GM18511 (cell line): Measurements from ENCODE around the gene SLC6A1.
"Not testable (repeated sequence)": the region's sequence is repeated elsewhere in the genome, so short reads cannot be mapped to it uniquely, and the experiment has no call there.

ENCODE experiments used
- ATAC-seq: cut with Tn5 transposase; IDR thresholded peaks from one replicate; pipeline ENCODE4 v1.9.1; 2021; ENCODE audit warnings: mild to moderate bottlenecking, moderate library complexity; ENCODE audit not compliant: unreplicated experiment

SLC6A1 gene

DNA sequence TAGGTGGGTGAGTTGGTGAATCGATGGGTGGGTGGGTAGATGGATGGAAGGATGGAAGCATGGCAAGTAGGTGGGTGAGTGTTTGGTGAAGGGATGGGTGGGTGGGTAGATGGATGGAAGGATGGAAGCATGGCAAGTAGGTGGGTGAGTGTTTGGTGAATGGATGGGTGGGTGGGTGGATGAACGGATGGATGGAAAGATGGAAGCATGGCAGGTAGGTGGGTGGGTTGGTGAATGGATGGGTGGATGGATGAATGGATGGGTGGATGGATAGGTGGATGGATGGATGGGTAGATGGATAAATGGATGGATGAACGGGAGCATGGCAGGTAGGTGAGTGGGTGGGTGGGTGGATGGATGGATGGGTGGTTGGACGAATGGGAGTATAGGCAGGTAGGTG, 65.1 kb downstream of the SLC6A1 start:
- no peak for ATAC-seq

DNA sequence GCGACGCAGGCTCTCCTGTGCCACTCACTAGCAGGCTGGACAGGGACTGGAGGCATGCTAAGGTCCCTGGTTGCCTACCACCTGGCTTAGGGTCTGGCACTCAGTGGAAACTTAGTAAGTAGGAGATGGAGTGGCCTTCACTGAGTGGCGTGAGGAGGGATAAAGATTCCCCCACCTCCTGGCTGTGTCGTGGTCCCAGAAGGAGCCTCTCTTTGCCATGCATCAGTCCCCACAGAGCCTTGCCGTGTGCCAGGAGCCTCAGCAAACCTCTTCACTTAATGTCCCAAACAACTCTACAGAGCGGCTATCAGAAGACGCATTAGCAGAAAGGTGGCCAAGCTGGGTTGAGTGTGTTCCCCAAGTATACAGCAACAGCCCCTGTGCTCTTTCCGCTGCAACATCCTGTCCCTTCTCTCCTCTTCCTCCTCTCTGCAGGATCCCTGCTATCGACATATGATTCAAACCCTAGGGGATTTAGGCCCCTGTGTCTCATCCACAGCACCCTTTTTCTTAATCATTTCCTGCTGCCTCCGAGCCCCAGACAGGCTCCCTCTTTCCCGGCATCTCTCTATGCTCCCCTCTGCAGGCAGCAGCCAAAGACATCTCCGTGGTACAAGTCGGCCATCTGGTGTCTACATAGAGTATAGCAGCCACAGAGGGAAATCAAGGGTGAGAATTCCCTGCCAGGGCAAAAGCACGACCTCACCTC, 66.7 kb downstream of the SLC6A1 start:
- ATAC-seq = no peak

- no peak for ATAC-seq
Observed at GRCh38 chr3:11059799-11060115, 67.2 kb downstream of the SLC6A1 start.

GRCh38 chr3:11060500-11061251, 68.1 kb downstream of the SLC6A1 start:
- ATAC-seq = no peak

DNA sequence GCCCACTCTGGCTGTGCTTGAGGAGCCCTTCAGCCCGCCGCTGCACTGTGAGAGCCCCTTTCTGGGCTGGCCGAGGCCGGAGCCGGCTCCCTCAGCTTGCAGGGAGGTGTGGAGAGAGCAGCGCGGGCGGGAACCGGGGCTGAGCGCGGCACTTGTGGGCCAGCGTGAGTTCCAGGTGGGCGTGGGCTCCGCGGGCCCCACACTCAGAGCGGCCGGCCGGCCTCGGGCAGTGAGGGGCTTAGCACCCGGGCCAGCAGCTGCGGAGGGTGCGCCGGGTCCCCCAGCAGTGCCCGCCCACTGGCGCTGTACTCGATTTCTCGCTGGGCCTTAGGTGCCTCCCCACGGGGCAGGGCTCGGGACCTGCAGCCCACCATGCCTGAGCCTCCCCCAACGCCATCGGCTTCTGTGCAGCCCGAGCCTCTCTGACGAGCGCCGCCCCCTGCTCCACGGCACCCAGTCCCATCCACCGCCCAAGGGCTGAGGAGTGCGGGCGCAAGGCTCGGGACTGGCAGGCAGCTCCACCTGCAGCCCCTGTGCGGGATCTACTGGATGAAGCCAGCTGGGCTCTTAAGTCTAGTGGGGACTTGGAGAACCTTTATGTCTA, 68.8 kb downstream of the SLC6A1 start:
- not testable (repeated sequence) for ATAC-seq

GRCh38 chr3:11062704-11063103, 70.2 kb downstream of the SLC6A1 start:
- no peak for ATAC-seq

DNA sequence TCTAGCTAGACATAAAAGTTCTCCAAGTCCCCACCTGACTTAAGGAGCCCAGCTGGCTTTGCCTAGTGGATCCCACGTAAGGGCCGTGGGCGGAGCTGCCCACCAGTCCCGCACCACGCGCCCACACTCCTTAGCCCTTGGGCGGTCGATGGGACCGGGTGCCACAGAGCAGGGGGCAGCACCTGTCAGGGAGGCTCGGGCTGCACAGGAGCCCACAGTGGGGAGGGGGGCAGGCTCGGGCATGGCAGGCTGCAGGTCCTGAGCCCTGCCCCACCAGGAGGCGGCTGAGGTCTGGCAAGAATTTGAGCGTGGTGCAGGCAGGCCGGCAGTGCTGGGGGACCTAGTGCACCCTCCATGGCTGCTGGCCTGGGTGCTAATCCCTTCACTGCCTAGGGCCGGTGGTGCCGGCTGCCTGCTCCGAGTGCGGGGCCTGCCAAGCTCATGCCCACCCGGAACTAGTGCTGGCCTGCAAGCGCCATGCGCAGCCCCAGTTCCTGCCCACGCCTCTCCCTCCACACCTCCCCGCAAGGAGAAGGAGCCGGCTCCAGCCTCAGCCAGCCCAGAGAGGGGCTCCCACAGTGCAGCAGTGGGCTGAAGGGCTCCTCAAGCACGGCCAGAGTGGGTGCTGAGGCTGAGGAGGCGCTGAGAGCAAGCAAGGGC, 78.7 kb downstream of the SLC6A1 start:
- no peak for ATAC-seq

GRCh38 chr3:11072631-11073030, 80.1 kb downstream of the SLC6A1 start:
- ATAC-seq = no peak

DNA sequence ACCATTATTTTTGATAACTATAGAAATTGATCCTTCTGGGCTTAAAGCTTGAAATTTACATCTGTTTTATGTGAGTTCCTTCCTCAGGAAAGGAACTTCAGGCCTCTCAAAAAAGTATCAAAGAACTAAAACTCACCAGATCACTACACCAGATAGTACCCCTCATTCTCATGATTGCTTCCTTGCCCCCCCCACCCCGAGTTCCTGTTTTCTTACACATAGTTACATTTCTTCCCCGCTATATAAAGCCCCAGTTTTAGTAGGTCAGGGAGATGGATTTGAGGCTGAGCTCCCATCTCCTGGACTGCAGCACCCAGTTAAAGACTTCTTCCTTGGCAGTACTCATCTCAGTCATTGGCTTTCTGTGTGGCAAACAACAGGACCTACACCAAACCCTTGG, 81.5 kb downstream of the SLC6A1 start:
- no peak for ATAC-seq

DNA sequence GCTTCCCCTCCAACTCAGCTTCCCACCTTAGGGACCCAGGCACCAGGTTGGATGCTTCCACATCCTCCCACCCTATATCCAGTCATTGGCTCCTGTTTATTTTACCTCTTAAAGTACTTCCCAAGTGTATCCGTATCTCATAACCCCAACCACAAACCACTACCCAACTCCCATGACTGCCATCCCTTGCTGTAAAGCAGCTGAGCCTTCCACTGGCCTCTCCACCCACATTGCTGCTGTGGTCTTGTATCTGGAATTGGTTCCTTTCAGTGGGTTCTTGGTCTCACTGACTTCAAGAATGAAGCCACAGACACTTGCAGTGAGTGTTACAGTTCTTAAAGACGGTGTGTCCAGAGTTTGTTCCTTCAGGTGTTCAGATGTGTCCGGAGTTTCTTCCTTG, 81.9 kb downstream of the SLC6A1 start:
- ATAC-seq = no peak

- not testable (repeated sequence) for ATAC-seq
Observed at GRCh38 chr3:11075122-11075521, 82.6 kb downstream of the SLC6A1 start.

DNA sequence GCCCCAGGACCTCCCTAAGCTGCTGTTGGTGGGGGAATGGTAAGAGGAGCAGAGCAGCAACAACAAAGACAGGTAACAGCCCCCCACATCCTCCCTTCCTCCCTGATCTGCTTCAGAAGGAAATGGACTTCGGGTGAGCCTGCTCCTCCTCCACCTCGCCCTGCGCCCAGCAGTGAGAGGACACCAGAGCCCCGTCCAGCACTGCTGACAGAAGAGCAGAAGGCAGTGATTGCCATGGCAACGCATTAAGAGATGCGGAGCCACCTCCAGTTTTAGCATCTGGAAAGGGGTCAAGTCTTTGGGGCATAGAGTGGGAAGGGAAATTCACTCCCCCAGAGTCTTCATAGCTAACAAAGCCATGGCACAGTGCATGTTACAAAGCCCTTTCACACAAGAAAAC, 84.2 kb downstream of the SLC6A1 start:
- ATAC-seq = no peak

GRCh38 chr3:11077466-11077865, 84.9 kb downstream of the SLC6A1 start:
- ATAC-seq = no peak

GRCh38 chr3:11078826-11079515, 86.4 kb downstream of the SLC6A1 start:
- ATAC-seq = no peak

DNA sequence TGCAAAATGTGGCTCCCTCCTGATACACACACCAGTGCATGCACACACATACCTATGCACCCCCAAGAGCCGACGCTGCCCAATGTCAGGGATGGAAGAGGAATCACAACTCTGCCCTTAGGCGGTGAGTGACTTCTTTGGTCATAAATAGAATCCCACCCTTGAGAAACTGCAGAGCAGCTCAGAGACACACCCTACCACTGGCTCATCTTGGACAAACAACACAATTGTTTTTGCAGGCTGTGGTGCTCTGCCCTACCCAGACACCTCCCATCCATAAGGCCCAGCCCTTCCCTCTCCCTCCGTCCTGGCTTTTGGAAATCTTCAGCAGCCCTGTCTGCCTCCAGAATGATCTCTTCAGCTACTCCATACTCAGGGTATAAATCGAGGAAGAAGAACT, 87.9 kb downstream of the SLC6A1 start:
- ATAC-seq = no peak

- ATAC-seq = no peak
Observed at GRCh38 chr3:11084098-11084497, 91.5 kb downstream of the SLC6A1 start.

- no peak for ATAC-seq
Observed at GRCh38 chr3:11084677-11085076, 92.1 kb downstream of the SLC6A1 start.

- ATAC-seq = no peak
Observed at GRCh38 chr3:11085093-11085840, 92.7 kb downstream of the SLC6A1 start.

GRCh38 chr3:11086856-11087255, 94.3 kb downstream of the SLC6A1 start:
- no peak for ATAC-seq

- no peak for ATAC-seq
Observed at GRCh38 chr3:11088066-11088465, 95.5 kb downstream of the SLC6A1 start.
